HTERT RPE-1 (cell line): ENCODE data around the gene SASS6.

Source experiments
- in situ Hi-C: fragments of 300-500 bp; cut with MboI; formaldehyde crosslinking; loops from 4 replicates; pipeline ENCODE4 v1.14.3; 2020; ENCODE audit warnings: low sequenced_read_pairs

Gene SASS6

GRCh38 chr1:100132566-100133477 is at the start of gene SASS6, which contains the start of gene TRMT13:
SASS6 (minus strand) TSS chr1:100132930; CDS start chr1:100132814, 116 bp downstream.
TRMT13 (plus strand) TSS chr1:100133163; CDS start chr1:100133169, 6 bp downstream.
- in situ Hi-C loops = no loop called here

GRCh38 chr1:100178091-100178490 is 45.4 kb upstream of the SASS6 start, which contains the start of gene LRRC39:
LRRC39 (minus strand) TSS chr1:100178256; CDS start chr1:100168516, 9,740 bp downstream.
- in situ Hi-C loops = no loop called here

- in situ Hi-C loops = no loop called here
Observed at GRCh38 chr1:100177295-100178041, 44.7 kb upstream of the SASS6 start.

GRCh38 chr1:100168051-100168450 is 35.3 kb upstream of the SASS6 start:
- in situ Hi-C loops = no loop called here

- in situ Hi-C loops = no loop called here
Observed at GRCh38 chr1:100164702-100165101, 32.0 kb upstream of the SASS6 start.

GRCh38 chr1:100164216-100164615 is 31.5 kb upstream of the SASS6 start:
- in situ Hi-C loops = no loop called here

- in situ Hi-C loops = no loop called here
Observed at GRCh38 chr1:100162881-100163280, 30.2 kb upstream of the SASS6 start.

GRCh38 chr1:100152271-100152670 is 19.5 kb upstream of the SASS6 start:
- in situ Hi-C loops = no loop called here

GRCh38 chr1:100151679-100152078 is 18.9 kb upstream of the SASS6 start:
- in situ Hi-C loops = no loop called here

GRCh38 chr1:100147875-100148274 is 15.1 kb upstream of the SASS6 start:
- in situ Hi-C loops = no loop called here

GRCh38 chr1:100146958-100147357 is 14.2 kb upstream of the SASS6 start:
- in situ Hi-C loops = no loop called here

- in situ Hi-C loops = no loop called here
Observed at GRCh38 chr1:100145116-100145515, 12.4 kb upstream of the SASS6 start.

- in situ Hi-C loops = no loop called here
Observed at GRCh38 chr1:100142343-100142742, 9.6 kb upstream of the SASS6 start.

- in situ Hi-C loops = no loop called here
Observed at GRCh38 chr1:100141192-100141591, 8.5 kb upstream of the SASS6 start.

GRCh38 chr1:100137602-100138001 is 4.9 kb upstream of the SASS6 start:
- in situ Hi-C loops = no loop called here

GRCh38 chr1:100134872-100135271 is 2.1 kb upstream of the SASS6 start:
- in situ Hi-C loops = no loop called here

- in situ Hi-C loops = no loop called here
Observed at GRCh38 chr1:100131623-100132022, 1.1 kb downstream of the SASS6 start.

GRCh38 chr1:100130552-100131077 is 2.1 kb downstream of the SASS6 start:
- in situ Hi-C loops = no loop called here

- in situ Hi-C loops = no loop called here
Observed at GRCh38 chr1:100127226-100127625, 5.5 kb downstream of the SASS6 start.

- in situ Hi-C loops = no loop called here
Observed at GRCh38 chr1:100122177-100122576, 10.6 kb downstream of the SASS6 start.

GRCh38 chr1:100115524-100115923 is 17.2 kb downstream of the SASS6 start:
- in situ Hi-C loops = no loop called here
